ENCODE measurements around the gene MPC1. TPM values are rescaled to one million over a fixed set of nuclear protein-coding genes. Genes with fewer than 3 reads are reported as not detected.

Gene MPC1
- total and polyA plus RNA-seq, 2 experiments from 2014 or later: 15.5 to 39.4 TPM

- 0 out of 2 replicates have a peak, but pooled peaks cover 9% of the 10 kb centered on the region for H3K9me2 ChIP-seq (ENCODE audit: insufficient read depth)
- Mint-ChIP-seq H3K36me3 (ENCODE audit: low read depth) (peaks cover 64% of the 10 kb centered on the region), H3K27ac (no peak overlapping the region), H3K27me3 (ENCODE audit: insufficient read depth, low read depth, poor library complexity) (peaks cover 10% of the 10 kb centered on the region), H3K9me3 (peaks cover 11% of the 10 kb centered on the region), H3K4me3 (no peak overlapping the region), H3K4me1 (peaks cover 4% of the 10 kb centered on the region; the same call in 2 of the 3 replicates)
- no peaks in the 10 kb centered on the region for H3K4me1 ChIP-seq (ENCODE audit: insufficient read depth)
- H3K4me2 ChIP-seq: no peak overlapping the region
- peaks cover 6% of the 10 kb centered on the region; the same call in 1 of the 2 replicates for H3K36me3 ChIP-seq (ENCODE audit: insufficient read depth)
- H3F3A ChIP-seq (replicated peaks; ENCODE audit: low read depth): no peaks in the 10 kb centered on the region
- DNase-seq (ENCODE audit: low spot score): no peak
- no peaks in the 10 kb centered on the region for H3K79me2 ChIP-seq (replicated peaks; ENCODE audit: insufficient read depth)
- TF ChIP-seq ZNF462 (CRISPR knock-in tag; IDR thresholded peaks at IDR 0.05) (no peak), NANOG (IDR thresholded peaks at IDR 0.05; ENCODE audit: borderline replicate concordance) (no peak), ETS1 (IDR thresholded peaks at IDR 0.05) (no peak), ZNF331 (CRISPR knock-in tag; IDR thresholded peaks at IDR 0.05; ENCODE audit: low read depth) (no peak), CREB1 (CRISPR knock-in tag; IDR thresholded peaks at IDR 0.05; ENCODE audit: low read depth) (no peak), EZH2phosphoT487 (IDR thresholded peaks at IDR 0.05; ENCODE audit: unreplicated experiment) (no peak), CTCF (conservative IDR thresholded peaks at IDR 0.05; ENCODE audit: low read depth in 2 of 2) (no peak), POLR2AphosphoS5 (IDR thresholded peaks at IDR 0.05; ENCODE audit: low read depth) (no peak)
- H4K20me1 ChIP-seq (replicated peaks; ENCODE audit: insufficient read depth): no peaks in the 10 kb centered on the region
- no peak overlapping the region for H3K4me3 ChIP-seq
- no peak overlapping the region for H3K27ac ChIP-seq (ENCODE audit: low read depth)
- H3K27me3 ChIP-seq (ENCODE audit: insufficient read depth): no peaks in the 10 kb centered on the region
- no peak overlapping the region for H2AFZ ChIP-seq
- no peak for ATAC-seq
Measured at GRCh38 chr6:166417285-166417691, 34.5 kb upstream of the MPC1 start.

Measured in GM23338 (cell line).